Mucosa of rectum (tissue), 2 donors: ENCODE data around the gene SNAPC5.

ENCODE experiments used
- H3K27ac ChIP-seq, 2 donors: one replicate each; pipeline ENCODE4 v1.7.0; 2013; ENCODE audit warnings: inconsistent platforms in 2 of 2, low read depth in 2 of 2, low read length in 2 of 2
- H3K27me3 ChIP-seq, 2 donors: one replicate each; pipeline ENCODE4 v1.7.0; 2013; ENCODE audit warnings: low read length in 2 of 2; ENCODE audit not compliant: control insufficient read depth in 2 of 2, insufficient read depth in 2 of 2
- H3K36me3 ChIP-seq, 2 donors: one replicate each; pipeline ENCODE4 v1.7.0; 2013; ENCODE audit warnings: low read length in 2 of 2; ENCODE audit not compliant: control insufficient read depth in 2 of 2, insufficient read depth in 2 of 2
- H3K4me1 ChIP-seq, 2 donors: one replicate each; pipeline ENCODE4 v1.7.0; 2013; ENCODE audit warnings: low read length in 2 of 2, mild to moderate bottlenecking in 1 of 2; ENCODE audit not compliant: control insufficient read depth in 2 of 2, insufficient read depth in 2 of 2
- H3K4me3 ChIP-seq, 2 donors: one replicate each; pipeline ENCODE4 v1.7.0; 2013; ENCODE audit warnings: low read length in 2 of 2
- H3K9ac ChIP-seq, 2 donors: one replicate each; pipeline ENCODE4 v1.7.0; 2013; ENCODE audit warnings: low read length in 2 of 2, low read depth in 1 of 2, mild to moderate bottlenecking in 1 of 2
- H3K9me3 ChIP-seq, 2 donors: one replicate each; pipeline ENCODE4 v1.7.0; 2013; ENCODE audit warnings: low read length in 2 of 2; ENCODE audit not compliant: control insufficient read depth in 2 of 2
- donor health status: healthy.
- donor health status: Normal muscosa, but diverticular disease.

Gene SNAPC5

GRCh38 chr15:66491846-66492245 is 5.7 kb downstream of the SNAPC5 start:
- no peak overlapping the region for H3K4me3 ChIP-seq
- H3K9me3 ChIP-seq, result no peaks in the 10 kb centered on the region
- H3K36me3 ChIP-seq, result peaks cover 46 to 68% of the 10 kb centered on the region in 2 donors
- H3K4me1 ChIP-seq, result peaks cover 0 to 5% of the 10 kb centered on the region in 2 donors
- no peaks in the 10 kb centered on the region for H3K27me3 ChIP-seq
- no peak overlapping the region for H3K27ac ChIP-seq
- no peak overlapping the region for H3K9ac ChIP-seq

- Histone ChIP-seq H3K9ac (no peak overlapping the region), H3K27ac (no peak overlapping the region), H3K27me3 (no peaks in the 10 kb centered on the region), H3K4me1 (no peaks in the 10 kb centered on the region), H3K9me3 (no peaks in the 10 kb centered on the region), H3K4me3 (no peak overlapping the region), H3K36me3 (peaks cover 36 to 63% of the 10 kb centered on the region in 2 donors)
These were observed 8.3 kb downstream of the SNAPC5 start for GRCh38 chr15:66489179-66489791.

- H3K27ac ChIP-seq, result no peak overlapping the region
- H3K9ac ChIP-seq, result no peak overlapping the region
- H3K27me3 ChIP-seq, result no peaks in the 10 kb centered on the region
- H3K9me3 ChIP-seq, result no peaks in the 10 kb centered on the region
- peaks cover 29 to 57% of the 10 kb centered on the region in 2 donors for H3K36me3 ChIP-seq
- H3K4me1 ChIP-seq, result no peaks in the 10 kb centered on the region
- no peak overlapping the region for H3K4me3 ChIP-seq
These were observed 9.0 kb downstream of the SNAPC5 start for GRCh38 chr15:66488525-66488924.

- Histone ChIP-seq H3K4me1 (no peaks in the 10 kb centered on the region), H3K27me3 (no peaks in the 10 kb centered on the region), H3K9me3 (no peaks in the 10 kb centered on the region), H3K36me3 (peaks cover 29 to 49% of the 10 kb centered on the region in 2 donors), H3K27ac (no peak overlapping the region), H3K9ac (no peak overlapping the region), H3K4me3 (no peak overlapping the region)
These were observed 10.7 kb downstream of the SNAPC5 start for GRCh38 chr15:66486887-66487286.

GRCh38 chr15:66484539-66485112 is 12.9 kb downstream of the SNAPC5 start:
- H3K36me3 ChIP-seq, result peaks cover 25 to 35% of the 10 kb centered on the region in 2 donors
- H3K4me3 ChIP-seq, result no peak overlapping the region
- no peak overlapping the region for H3K27ac ChIP-seq

GRCh38 chr15:66483131-66483566 is 14.4 kb downstream of the SNAPC5 start:
- no peaks in the 10 kb centered on the region for H3K4me1 ChIP-seq
- no peaks in the 10 kb centered on the region for H3K9me3 ChIP-seq
- H3K4me3 ChIP-seq, result no peak overlapping the region
- H3K27ac ChIP-seq, result no peak overlapping the region
- no peak overlapping the region for H3K9ac ChIP-seq
- no peaks in the 10 kb centered on the region for H3K27me3 ChIP-seq
- H3K36me3 ChIP-seq, result peaks cover 20 to 23% of the 10 kb centered on the region in 2 donors

More at GRCh38 chr15:66484539-66485112, 12.9 kb downstream of the SNAPC5 start:
- Histone ChIP-seq H3K27me3 (no peaks in the 10 kb centered on the region), H3K9me3 (no peaks in the 10 kb centered on the region), H3K4me1 (no peaks in the 10 kb centered on the region), H3K9ac (no peak overlapping the region)

- Histone ChIP-seq H3K4me3 (no peak overlapping the region), H3K27ac (no peak overlapping the region), H3K9ac (no peak overlapping the region), H3K27me3 (no peaks in the 10 kb centered on the region), H3K36me3 (peaks cover 17 to 18% of the 10 kb centered on the region in 2 donors), H3K4me1 (no peaks in the 10 kb centered on the region), H3K9me3 (no peaks in the 10 kb centered on the region)
These were observed 15.0 kb downstream of the SNAPC5 start for GRCh38 chr15:66482539-66482938.

GRCh38 chr15:66481107-66481856 is 16.3 kb downstream of the SNAPC5 start:
- Histone ChIP-seq H3K4me1 (no peaks in the 10 kb centered on the region), H3K9ac (no peak overlapping the region), H3K27ac (no peak overlapping the region), H3K36me3 (peaks cover 13 to 17% of the 10 kb centered on the region in 2 donors), H3K9me3 (no peaks in the 10 kb centered on the region), H3K4me3 (no peak overlapping the region), H3K27me3 (no peaks in the 10 kb centered on the region)

GRCh38 chr15:66480267-66480666 is 17.3 kb downstream of the SNAPC5 start:
- H3K9me3 ChIP-seq, result no peaks in the 10 kb centered on the region
- no peak overlapping the region for H3K4me3 ChIP-seq
- no peak overlapping the region for H3K27ac ChIP-seq
- H3K9ac ChIP-seq, result no peak overlapping the region
- H3K36me3 ChIP-seq, result peaks cover 13% of the 10 kb centered on the region in 2 donors
- no peaks in the 10 kb centered on the region for H3K4me1 ChIP-seq
- no peaks in the 10 kb centered on the region for H3K27me3 ChIP-seq

- H3K9me3 ChIP-seq, result no peaks in the 10 kb centered on the region
- no peak overlapping the region for H3K9ac ChIP-seq
- no peaks in the 10 kb centered on the region for H3K27me3 ChIP-seq
- no peaks in the 10 kb centered on the region for H3K4me1 ChIP-seq
- H3K4me3 ChIP-seq, result no peak overlapping the region
- no peak overlapping the region for H3K27ac ChIP-seq
- H3K36me3 ChIP-seq, result peaks cover 7 to 9% of the 10 kb centered on the region in 2 donors
These were observed 20.6 kb downstream of the SNAPC5 start for GRCh38 chr15:66477011-66477410.
